GM12872 (cell line): ENCODE results near the gene TMEM242.

Source experiments
- TF ChIP-seq, protein P1 (sequence below): IDR thresholded peaks from 3 replicates; pipeline ENCODE4 v1.5.1; 2011; ENCODE audit warnings: low read depth, mild to moderate bottlenecking, low read length, moderate library complexity; ENCODE audit not compliant: insufficient read depth

TMEM242 gene

DNA sequence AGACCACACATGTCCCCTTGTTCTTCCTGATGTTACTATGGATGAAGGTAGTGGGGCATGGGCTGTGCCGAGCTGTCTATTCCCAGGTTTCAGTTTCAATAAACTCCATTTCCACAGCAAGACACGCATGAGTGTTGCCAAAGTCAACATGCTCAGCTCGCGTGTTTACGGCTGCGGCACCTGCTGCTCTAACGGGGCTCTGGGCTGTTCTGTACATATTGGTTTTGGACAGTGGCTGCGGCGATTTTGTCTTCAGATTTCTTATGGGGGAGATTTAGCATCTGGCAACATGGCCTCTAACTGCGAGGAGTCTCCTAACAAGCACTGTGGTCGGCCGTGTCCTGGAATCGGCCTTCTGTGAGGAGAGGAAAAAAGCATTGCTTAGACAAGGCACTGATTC is 58.6 kb downstream of the TMEM242 start:
- TF ChIP-seq, protein P1, sequence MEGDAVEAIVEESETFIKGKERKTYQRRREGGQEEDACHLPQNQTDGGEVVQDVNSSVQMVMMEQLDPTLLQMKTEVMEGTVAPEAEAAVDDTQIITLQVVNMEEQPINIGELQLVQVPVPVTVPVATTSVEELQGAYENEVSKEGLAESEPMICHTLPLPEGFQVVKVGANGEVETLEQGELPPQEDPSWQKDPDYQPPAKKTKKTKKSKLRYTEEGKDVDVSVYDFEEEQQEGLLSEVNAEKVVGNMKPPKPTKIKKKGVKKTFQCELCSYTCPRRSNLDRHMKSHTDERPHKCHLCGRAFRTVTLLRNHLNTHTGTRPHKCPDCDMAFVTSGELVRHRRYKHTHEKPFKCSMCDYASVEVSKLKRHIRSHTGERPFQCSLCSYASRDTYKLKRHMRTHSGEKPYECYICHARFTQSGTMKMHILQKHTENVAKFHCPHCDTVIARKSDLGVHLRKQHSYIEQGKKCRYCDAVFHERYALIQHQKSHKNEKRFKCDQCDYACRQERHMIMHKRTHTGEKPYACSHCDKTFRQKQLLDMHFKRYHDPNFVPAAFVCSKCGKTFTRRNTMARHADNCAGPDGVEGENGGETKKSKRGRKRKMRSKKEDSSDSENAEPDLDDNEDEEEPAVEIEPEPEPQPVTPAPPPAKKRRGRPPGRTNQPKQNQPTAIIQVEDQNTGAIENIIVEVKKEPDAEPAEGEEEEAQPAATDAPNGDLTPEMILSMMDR = no peak

DNA sequence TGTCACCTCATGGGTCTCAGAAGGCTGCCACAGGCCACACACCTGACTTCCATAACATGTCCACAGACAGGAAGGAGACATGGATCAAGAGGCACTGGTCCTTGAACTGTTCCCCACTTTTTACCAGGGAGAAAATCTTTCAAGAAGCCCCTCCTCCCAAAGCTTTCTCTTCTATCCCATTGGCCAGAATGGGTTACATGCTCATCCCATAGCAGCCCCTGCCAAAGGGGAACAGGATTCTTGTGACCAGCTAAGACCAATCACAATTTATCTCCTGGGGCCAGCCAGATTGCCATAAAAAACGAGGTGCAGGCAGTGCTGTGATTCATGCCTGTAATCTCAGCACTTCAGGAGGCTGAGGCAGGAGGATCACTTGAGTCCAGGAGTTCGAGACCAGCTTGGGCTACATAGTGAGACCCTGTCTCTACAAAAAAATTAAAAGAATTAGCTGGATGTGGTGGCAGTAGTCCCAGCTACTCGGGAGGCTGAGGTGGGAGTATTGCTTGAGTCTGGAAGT is 59.4 kb downstream of the TMEM242 start:
- TF ChIP-seq, protein P1 = no peak

DNA sequence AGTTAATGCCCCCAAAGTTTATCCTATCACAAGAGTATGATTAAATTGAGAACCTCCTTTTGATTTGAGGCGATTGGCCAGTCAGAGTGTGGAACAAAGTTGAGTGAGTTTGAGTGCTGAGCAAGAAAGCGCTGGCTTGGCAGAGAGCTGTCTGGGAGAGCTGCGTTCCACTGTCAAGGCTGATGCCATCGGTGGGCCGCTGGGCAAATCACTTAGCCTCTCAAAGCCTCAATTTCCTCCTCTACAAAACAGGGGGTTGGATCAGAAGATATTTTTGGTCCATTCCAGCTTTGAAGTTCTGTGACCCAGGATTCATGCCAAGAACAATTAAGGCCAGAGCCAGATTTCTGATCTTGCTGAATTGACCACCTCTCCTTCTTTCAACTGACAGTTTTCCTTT is 60.2 kb downstream of the TMEM242 start:
- TF ChIP-seq, protein P1 = no peak

DNA sequence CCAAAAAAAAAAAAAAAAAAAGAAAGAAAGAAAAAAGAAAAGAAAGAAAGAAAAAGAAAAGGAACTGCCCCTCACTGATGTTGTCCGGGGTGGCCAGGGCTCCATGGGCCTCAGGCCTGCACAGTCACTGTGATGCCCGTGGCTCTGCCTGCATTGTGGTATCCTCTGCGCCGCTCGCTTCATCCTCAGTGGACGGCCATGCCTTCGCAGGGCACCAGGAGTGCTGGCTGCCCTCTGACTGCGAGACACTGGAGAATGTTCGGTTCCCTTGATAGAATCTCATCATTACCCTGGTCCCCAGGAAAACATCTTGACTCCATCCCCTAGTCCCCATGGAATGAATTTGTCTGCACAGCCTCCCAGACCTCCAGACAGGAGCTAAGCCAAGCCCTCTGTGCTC is 61.7 kb downstream of the TMEM242 start:
- TF ChIP-seq, protein P1 = no peak

DNA sequence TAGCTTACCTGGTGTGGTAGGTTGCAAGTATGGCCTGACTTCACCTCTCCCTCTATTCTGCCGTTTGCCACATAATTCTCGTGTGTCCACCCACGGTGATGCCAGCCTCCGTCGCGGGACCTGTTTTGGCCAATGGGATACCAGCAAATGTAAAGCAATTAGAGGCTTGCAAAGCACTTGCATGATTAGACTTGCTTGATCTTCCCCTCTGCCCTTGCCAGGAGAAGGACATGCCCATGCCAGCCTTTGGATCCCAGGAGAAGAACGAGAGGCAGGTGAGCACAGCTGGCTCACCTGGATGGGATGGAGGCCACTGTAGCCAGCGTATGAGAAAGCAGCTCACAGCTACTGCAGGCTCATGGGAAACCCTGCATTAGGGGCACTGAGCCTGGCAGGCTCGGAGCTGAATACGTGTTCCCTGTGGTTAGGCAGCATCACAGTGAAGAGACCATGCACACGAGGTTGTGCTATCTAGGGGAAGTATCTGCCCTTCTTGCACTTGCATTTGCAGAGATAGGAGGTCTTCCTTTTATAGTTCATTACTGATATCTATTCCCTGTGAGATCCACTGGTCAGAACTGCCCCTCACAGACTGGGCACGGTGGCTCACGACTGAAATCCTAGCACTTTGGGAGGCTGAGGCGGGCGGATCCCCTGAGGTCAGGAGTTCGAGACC is 62.4 kb downstream of the TMEM242 start:
- TF ChIP-seq, protein P1 = no peak

DNA sequence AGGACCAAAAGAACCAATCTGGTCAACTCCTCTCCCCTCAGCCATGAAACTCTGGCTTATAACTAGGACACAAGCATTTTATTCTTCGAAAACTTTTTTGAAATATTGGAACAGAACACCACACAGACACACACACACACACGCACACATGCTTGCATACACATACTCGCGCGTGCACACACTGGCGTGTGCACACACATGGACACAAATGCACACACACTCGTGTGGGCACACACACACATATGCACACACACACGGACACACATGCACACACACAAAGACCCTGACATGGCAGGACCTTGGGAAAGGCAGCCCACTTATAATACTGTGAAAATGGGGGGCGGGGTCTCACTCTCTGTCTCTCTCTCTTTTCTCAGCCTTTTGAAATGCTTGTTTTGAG is 63.9 kb downstream of the TMEM242 start:
- TF ChIP-seq, protein P1 = no peak

DNA sequence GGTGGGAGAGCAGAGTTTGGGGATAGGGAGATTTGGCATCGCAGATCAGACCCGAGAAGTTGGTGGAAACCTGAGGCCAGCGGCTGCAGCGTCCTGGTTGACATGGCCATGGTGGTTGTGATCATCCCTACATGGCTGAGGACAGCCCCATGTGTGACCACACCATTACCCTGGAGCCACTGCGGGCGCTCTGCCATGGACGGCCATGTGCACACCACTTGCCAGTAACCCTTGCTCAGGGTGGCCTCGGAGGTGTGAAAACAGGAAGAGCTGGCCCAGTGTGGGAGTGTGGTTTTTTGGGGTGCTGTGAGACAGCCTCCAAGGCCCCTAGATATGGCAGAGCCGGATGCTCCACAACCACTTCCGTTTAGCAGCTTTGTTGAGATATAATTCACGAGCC is 64.4 kb downstream of the TMEM242 start:
- TF ChIP-seq, protein P1 = no peak
